Thyroid gland (tissue), 4 donors: ENCODE data around the gene ZFP3. TPM values are rescaled to one million over a fixed set of nuclear protein-coding genes. Genes with fewer than 3 reads are reported as not detected.
"Not testable (repeated sequence)": the region's sequence is repeated elsewhere in the genome, so short reads cannot be mapped to it uniquely, and the experiment has no call there.

Experiments used
- DNase-seq, 2 donors: peaks; one replicate each; pipeline ENCODE4 v3.0.0-alpha.2; 2019
- H3K27ac ChIP-seq, 3 donors: fragments of 200-600 bp; sonication (generic); 1 replicate in 2 of 3; 2 replicates in 1 of 3; pipeline ENCODE4 v1.5.1; 2016 to 2019; ENCODE audit warnings: mild to moderate bottlenecking in 1 of 3, moderate library complexity in 1 of 3
- H3K27me3 ChIP-seq: fragments of 200-600 bp; sonication (generic); one replicate; pipeline ENCODE4 v1.5.1; 2019
- H3K36me3 ChIP-seq, 2 donors: fragments of 200-600 bp; sonication (generic); one replicate each; pipeline ENCODE4 v1.5.1; 2016 to 2019
- H3K4me1 ChIP-seq, 2 donors: fragments of 200-600 bp; sonication (generic); one replicate each; pipeline ENCODE4 v1.5.1; 2017 to 2019
- H3K4me3 ChIP-seq, 3 donors: fragments of 200-600 bp; sonication (generic); replicated peaks in 1 of 3; 1 replicate in 2 of 3; 2 replicates in 1 of 3; pipeline ENCODE4 v1.5.1; 2016; ENCODE audit warnings: mild to moderate bottlenecking in 1 of 3
- H3K9me3 ChIP-seq: fragments of 200-600 bp; sonication (generic); one replicate; pipeline ENCODE4 v1.5.1; 2017
- CTCF ChIP-seq, 6 experiments: fragments of 200-600 bp in 3 of 6; fragments of 450-650 bp in 3 of 6; sonication (generic) in 3 of 6; IDR thresholded peaks; one replicate each; pipeline ENCODE4 v1.5.1; 2016 to 2019; ENCODE audit warnings: antibody characterized with exemption in 6 of 6, mild to moderate bottlenecking in 2 of 6, inconsistent platforms in 1 of 6, moderate library complexity in 1 of 6
- POLR2A ChIP-seq, 2 donors: fragments of 450-650 bp; IDR thresholded peaks; one replicate each; pipeline ENCODE4 v1.6.1; 2017; ENCODE audit warnings: antibody characterized with exemption in 2 of 2, mild to moderate bottlenecking in 2 of 2, moderate library complexity in 1 of 2
- WGBS, 2 donors: methylation state at CpG; one replicate each; pipeline ENCODE4 v1.1.5; 2017; 5-methylcytosine and 5-hydroxymethylcytosine counted together
- intact Hi-C: fragments of 100-400 bp; cut with DNase I; formaldehyde crosslinking; loops from one replicate; pipeline ENCODE4 v1.15.1; 2023
- small RNA-seq: library from RNA; depleted of rRNA; stranded (forward); fragments of <200 nt; gene quantifications from one replicate; pipeline ENCODE3, GENCODE V24; 2016
- total RNA-seq, 4 donors: library from RNA; depleted of rRNA; stranded (reverse); fragments of >200 nt; gene quantifications; one replicate each; pipeline ENCODE4 v1.2.3, GENCODE V29; 2016

The ZFP3 gene
- total RNA-seq, 4 donors from 2014 or later, result 9.5 to 14.1 (median 12.1) TPM

- Histone ChIP-seq H3K27me3 (no peaks in the 10 kb centered on the region), H3K27ac (no peak overlapping the region), H3K36me3 (no peaks in the 10 kb centered on the region), H3K4me3 (no peak overlapping the region), H3K4me1 (no peaks in the 10 kb centered on the region), H3K9me3 (no peaks in the 10 kb centered on the region)
- DNase-seq, result no peak
- TF ChIP-seq POLR2A (IDR thresholded peaks at IDR 0.05) (no peak), CTCF (IDR thresholded peaks at IDR 0.05) (no peak)
- intact Hi-C loops, result no loop called here
- WGBS, 2 donors, result 90 to 91% methylated on average over 16 to 23 of the region's 24 CpGs
These were observed 60.6 kb downstream of the ZFP3 start for GRCh38 chr17:5138616-5139457.

- no peaks in the 10 kb centered on the region for H3K4me1 ChIP-seq
- H3K36me3 ChIP-seq, result no peaks in the 10 kb centered on the region
- 92 to 100% methylated on average over 1 to 2 of the region's 5 CpGs for WGBS, 2 donors
- no peak for DNase-seq
- H3K27ac ChIP-seq, result no peak overlapping the region
- TF ChIP-seq CTCF (IDR thresholded peaks at IDR 0.05) (no peak), POLR2A (IDR thresholded peaks at IDR 0.05) (no peak)
- H3K4me3 ChIP-seq, result no peak overlapping the region
- intact Hi-C loops, result no loop called here
- no peaks in the 10 kb centered on the region for H3K9me3 ChIP-seq
- H3K27me3 ChIP-seq, result no peaks in the 10 kb centered on the region
These were observed 61.1 kb downstream of the ZFP3 start for GRCh38 chr17:5139458-5139732.

GRCh38 chr17:5142877-5143276, 64.6 kb downstream of the ZFP3 start:
- DNase-seq, result not testable (repeated sequence)

More at GRCh38 chr17:5142877-5143276, 64.6 kb downstream of the ZFP3 start:
- H3K27ac ChIP-seq, H3K27me3 ChIP-seq, H3K4me3 ChIP-seq, H3K36me3 ChIP-seq, H3K4me1 ChIP-seq, intact Hi-C loops, H3K9me3 ChIP-seq: not testable (repeated sequence)
- 82 to 84% methylated on average over 11 to 13 of the region's 18 CpGs for WGBS, 2 donors

Small RNAs within 50 kb of the gene (small RNA-seq; reads per million reads assigned to genes)
- not detected for gene AC012146.4

Other genes with a start within 250 kb of the ZFP3 start
- gene MINK1, start 245.1 kb upstream of the ZFP3 start, total RNA-seq, result 10 to 100 TPM; 25.1 to 51.6 (median 31.2) TPM
- 1 to 10 TPM in 3 of 4 donors, under 1 TPM in 1; 0.33 to 1.9 (median 1.3) TPM for gene C17orf107, start 178.9 kb upstream of the ZFP3 start, total RNA-seq
- under 1 TPM; 0.29 to 0.83 (median 0.49) TPM for gene CHRNE, start 175.4 kb upstream of the ZFP3 start, total RNA-seq
- gene GP1BA, start 146.2 kb upstream of the ZFP3 start, total RNA-seq, result not detected
- 10 to 100 TPM; 29.3 to 62.4 (median 48.4) TPM for gene SLC25A11, start 138.4 kb upstream of the ZFP3 start, total RNA-seq
- 10 to 100 TPM; 47.1 to 77.0 (median 67.2) TPM for gene RNF167, start 138.2 kb upstream of the ZFP3 start, total RNA-seq
- 100 to 1,000 TPM; 228 to 606 (median 328) TPM for gene PFN1, start 129.9 kb upstream of the ZFP3 start, total RNA-seq
- gene ENO3, start 127.3 kb upstream of the ZFP3 start, total RNA-seq, result 1 to 10 TPM in 3 of 4 donors, not detected in 1; 5.4 to 8.8 (median 5.5) TPM
- 10 to 100 TPM; 50.5 to 69.7 (median 68.3) TPM for gene SPAG7, start 110.7 kb upstream of the ZFP3 start, total RNA-seq
- gene CAMTA2, start 90.8 kb upstream of the ZFP3 start, total RNA-seq, result 10 to 100 TPM; 17.1 to 29.0 (median 20.4) TPM
- gene INCA1, start 80.9 kb upstream of the ZFP3 start, total RNA-seq, result 1 to 10 TPM; 1.0 to 2.3 (median 1.4) TPM
- 100 to 1,000 TPM in 1 of 4 donors, 10 to 100 TPM in 3; 67.3 to 134 (median 86.9) TPM for gene KIF1C, start 80.5 kb upstream of the ZFP3 start, total RNA-seq
- under 1 TPM in 1 of 4 donors, not detected in 3; 0.11 TPM for gene SLC52A1, start 43.0 kb upstream of the ZFP3 start, total RNA-seq
- 10 to 100 TPM in 2 of 4 donors, 1 to 10 TPM in 2; 7.5 to 13.7 (median 9.6) TPM for gene ZNF232, start 33.4 kb downstream of the ZFP3 start, total RNA-seq
- gene USP6, start 37.6 kb downstream of the ZFP3 start, total RNA-seq, result 1 to 10 TPM in 1 of 4 donors, under 1 TPM in 3; 0.11 to 1.7 (median 0.39) TPM
- gene ZNF594, start 113.4 kb downstream of the ZFP3 start, total RNA-seq, result 10 to 100 TPM; 12.9 to 29.0 (median 24.2) TPM
- gene SCIMP, start 156.4 kb downstream of the ZFP3 start, total RNA-seq, result 1 to 10 TPM in 1 of 4 donors, under 1 TPM in 1, not detected in 2; 0.59 to 1.0 TPM
- 10 to 100 TPM; 36.0 to 57.7 (median 40.9) TPM for gene RABEP1, start 203.8 kb downstream of the ZFP3 start, total RNA-seq